ENCODE results near the gene SPOCK1. TPM values are rescaled to one million over a fixed set of nuclear protein-coding genes. Genes with fewer than 3 reads are reported as not detected.

The SPOCK1 gene
- total RNA-seq, 2 experiments from 2014 or later = not detected

GRCh38 chr5:137340881-137341280, 158.2 kb downstream of the SPOCK1 start:
- ATAC-seq (no peak), DNase-seq (no peak)
- no peaks in the 10 kb centered on the region for H3K9me3 Mint-ChIP-seq
- intact Hi-C loops (cut with micrococcal nuclease) = no loop called here
- no peak overlapping the region for H3K27ac Mint-ChIP-seq
- no peaks in the 10 kb centered on the region for H3K27me3 Mint-ChIP-seq
- H3K4me1 Mint-ChIP-seq (ENCODE audit: low read depth) = no peaks in the 10 kb centered on the region
- POLR2A ChIA-PET = no interaction called here
- no peak for TF ChIP-seq CTCF (IDR thresholded peaks at IDR 0.05)
- H3K36me3 Mint-ChIP-seq (ENCODE audit: low read depth) = no peaks in the 10 kb centered on the region
- CTCF ChIA-PET = no interaction called here
- H3K4me3 Mint-ChIP-seq = no peak overlapping the region

GRCh38 chr5:137336565-137337120, 162.5 kb downstream of the SPOCK1 start:
- CTCF ChIA-PET = interaction anchor here (2.2 kb wide), 1 partner anchor 16 kb away, joined by 10 read pairs; no protein-coding TSS in a partner anchor
- Mint-ChIP-seq H3K36me3 (ENCODE audit: low read depth) (no peaks in the 10 kb centered on the region), H3K27ac (no peak overlapping the region), H3K4me1 (ENCODE audit: low read depth) (no peaks in the 10 kb centered on the region), H3K4me3 (no peak overlapping the region), H3K27me3 (peaks cover 1% of the 10 kb centered on the region), H3K9me3 (no peaks in the 10 kb centered on the region)
- POLR2A ChIA-PET = no interaction called here
- DNase-seq (no peak), ATAC-seq (no peak)
- intact Hi-C loops (cut with micrococcal nuclease) = no loop called here
- TF ChIP-seq CTCF (IDR thresholded peaks at IDR 0.05) = no peak

- POLR2A ChIA-PET = no interaction called here
- Mint-ChIP-seq H3K4me3 (no peak overlapping the region), H3K27me3 (peaks cover 1% of the 10 kb centered on the region), H3K9me3 (no peaks in the 10 kb centered on the region), H3K27ac (no peak overlapping the region), H3K4me1 (ENCODE audit: low read depth) (no peaks in the 10 kb centered on the region), H3K36me3 (ENCODE audit: low read depth) (no peaks in the 10 kb centered on the region)
- DNase-seq (no peak), ATAC-seq (no peak)
- intact Hi-C loops (cut with micrococcal nuclease) = no loop called here
- CTCF ChIA-PET = interaction anchor here (2.2 kb wide), 1 partner anchor 16 kb away, joined by 10 read pairs; no protein-coding TSS in a partner anchor
- TF ChIP-seq CTCF (IDR thresholded peaks at IDR 0.05) = no peak
Observed at GRCh38 chr5:137336161-137336560, 163.0 kb downstream of the SPOCK1 start.

- ATAC-seq = no peak
- Mint-ChIP-seq H3K4me1 (ENCODE audit: low read depth) (no peaks in the 10 kb centered on the region), H3K4me3 (no peak overlapping the region), H3K36me3 (ENCODE audit: low read depth) (no peaks in the 10 kb centered on the region), H3K9me3 (no peaks in the 10 kb centered on the region), H3K27ac (no peak overlapping the region), H3K27me3 (peaks cover 2% of the 10 kb centered on the region)
- CTCF ChIA-PET = interaction anchor here (2.2 kb wide), 1 partner anchor 15 kb away, joined by 10 read pairs; no protein-coding TSS in a partner anchor
- TF ChIP-seq CTCF (IDR thresholded peaks at IDR 0.05) = no peak
- no peak for DNase-seq
- intact Hi-C loops (cut with micrococcal nuclease) = no loop called here
- POLR2A ChIA-PET = no interaction called here
Observed at GRCh38 chr5:137335493-137335892, 163.6 kb downstream of the SPOCK1 start.

GRCh38 chr5:137333928-137334327, 165.2 kb downstream of the SPOCK1 start:
- Mint-ChIP-seq H3K27ac (no peak overlapping the region), H3K4me3 (no peak overlapping the region), H3K27me3 (peaks cover 2% of the 10 kb centered on the region), H3K4me1 (ENCODE audit: low read depth) (no peaks in the 10 kb centered on the region), H3K36me3 (ENCODE audit: low read depth) (no peaks in the 10 kb centered on the region), H3K9me3 (no peaks in the 10 kb centered on the region)
- intact Hi-C loops (cut with micrococcal nuclease) = no loop called here
- ChIA-PET POLR2A (no interaction called here), CTCF (interaction anchor here (1.1 kb wide), 1 partner anchor 11 kb away, joined by 3 read pairs; no protein-coding TSS in a partner anchor)
- no peak for TF ChIP-seq CTCF (IDR thresholded peaks at IDR 0.05)
- DNase-seq = no peak
- ATAC-seq = no peak
